ENCODE data around the gene C1QL1. TPM values are rescaled to one million over a fixed set of nuclear protein-coding genes. Genes with fewer than 3 reads are reported as not detected.

C1QL1 gene
- total RNA-seq, 2 experiments from 2014 or later, result not detected

GRCh38 chr17:44978807-44979206, 10.7 kb upstream of the C1QL1 start:
- H3K36me3 Mint-ChIP-seq (ENCODE audit: low read depth), result no peaks in the 10 kb centered on the region
- POLR2A ChIA-PET, result no interaction called here
- CTCF ChIA-PET, result no interaction called here

GRCh38 chr17:44977814-44978550, 9.9 kb upstream of the C1QL1 start:
- intact Hi-C loops (cut with micrococcal nuclease), result no loop called here
- no peaks in the 10 kb centered on the region for H3K9me3 Mint-ChIP-seq
- no peak for ATAC-seq
- no peak overlapping the region for H3K27ac Mint-ChIP-seq
- POLR2A ChIA-PET, result no interaction called here
- DNase-seq, result no peak
- CTCF ChIA-PET, result interaction anchor here (1.4 kb wide), 1 partner anchor 46 kb away, joined by 3 read pairs; no protein-coding TSS in a partner anchor
- peaks cover 11% of the 10 kb centered on the region for H3K27me3 Mint-ChIP-seq
- no peaks in the 10 kb centered on the region for H3K4me1 Mint-ChIP-seq (ENCODE audit: low read depth)
- TF ChIP-seq CTCF (IDR thresholded peaks at IDR 0.05), result no peak
- no peaks in the 10 kb centered on the region for H3K36me3 Mint-ChIP-seq (ENCODE audit: low read depth)
- H3K4me3 Mint-ChIP-seq, result no peak overlapping the region

More at GRCh38 chr17:44978807-44979206, 10.7 kb upstream of the C1QL1 start:
- H3K4me3 Mint-ChIP-seq, result no peak overlapping the region
- DNase-seq (no peak), ATAC-seq (no peak)
- TF ChIP-seq CTCF (IDR thresholded peaks at IDR 0.05), result no peak
- peaks cover 11% of the 10 kb centered on the region for H3K27me3 Mint-ChIP-seq
- no peaks in the 10 kb centered on the region for H3K4me1 Mint-ChIP-seq (ENCODE audit: low read depth)
- no peak overlapping the region for H3K27ac Mint-ChIP-seq
- intact Hi-C loops (cut with micrococcal nuclease), result no loop called here
- H3K9me3 Mint-ChIP-seq, result no peaks in the 10 kb centered on the region

- ChIA-PET CTCF (interaction anchor here (1.2 to 1.8 kb wide), 3 partner anchors 14 to 45 kb away, joined by 3 to 6 read pairs (median 3); no protein-coding TSS in a partner anchor), POLR2A (no interaction called here)
- Mint-ChIP-seq H3K36me3 (ENCODE audit: low read depth) (no peaks in the 10 kb centered on the region), H3K4me1 (ENCODE audit: low read depth) (peaks cover 9% of the 10 kb centered on the region), H3K9me3 (no peaks in the 10 kb centered on the region), H3K27ac (no peak overlapping the region), H3K4me3 (no peak overlapping the region), H3K27me3 (peaks cover 11% of the 10 kb centered on the region)
- no peak for ATAC-seq
- intact Hi-C loops (cut with micrococcal nuclease), result no loop called here
- no peak for DNase-seq
- no peak for TF ChIP-seq CTCF (IDR thresholded peaks at IDR 0.05)
These were observed 9.0 kb upstream of the C1QL1 start for GRCh38 chr17:44977065-44977464.

- Mint-ChIP-seq H3K27me3 (peaks cover 11% of the 10 kb centered on the region), H3K4me3 (no peak overlapping the region), H3K36me3 (ENCODE audit: low read depth) (no peaks in the 10 kb centered on the region), H3K9me3 (no peaks in the 10 kb centered on the region), H3K27ac (no peak overlapping the region), H3K4me1 (ENCODE audit: low read depth) (peaks cover 14% of the 10 kb centered on the region)
- CTCF ChIA-PET, result interaction anchor here (1.2 to 1.8 kb wide), 2 partner anchors 15 to 46 kb away, joined by 3 to 6 read pairs; no protein-coding TSS in a partner anchor
- TF ChIP-seq CTCF (IDR thresholded peaks at IDR 0.05), result no peak
- intact Hi-C loops (cut with micrococcal nuclease), result no loop called here
- no peak for ATAC-seq
- no peak for DNase-seq
- POLR2A ChIA-PET, result interaction anchor here (1.1 kb wide), 1 partner anchor 33 kb away, joined by 3 read pairs; no protein-coding TSS in a partner anchor
These were observed 8.1 kb upstream of the C1QL1 start for GRCh38 chr17:44976206-44976605.

GRCh38 chr17:44972953-44973352, 4.8 kb upstream of the C1QL1 start:
- intact Hi-C loops (cut with micrococcal nuclease), result no loop called here
- H3K36me3 Mint-ChIP-seq (ENCODE audit: low read depth), result no peaks in the 10 kb centered on the region
- no peak for TF ChIP-seq CTCF (IDR thresholded peaks at IDR 0.05)
- H3K4me1 Mint-ChIP-seq (ENCODE audit: low read depth), result peaks cover 36% of the 10 kb centered on the region
- ChIA-PET POLR2A (interaction anchor here (0.8 kb wide), 1 partner anchor 40 kb away, joined by 3 read pairs; no protein-coding TSS in a partner anchor), CTCF (interaction anchor here (1.4 kb wide), 1 partner anchor 162 kb away, joined by 4 read pairs; the partner anchor contains the start of gene ACBD4)
- no peak overlapping the region for H3K4me3 Mint-ChIP-seq
- DNase-seq, result no peak
- no peaks in the 10 kb centered on the region for H3K9me3 Mint-ChIP-seq
- H3K27ac Mint-ChIP-seq, result no peak overlapping the region
- H3K27me3 Mint-ChIP-seq, result peaks cover 22% of the 10 kb centered on the region
- ATAC-seq, result no peak
